ENCODE results near the gene SMIM35. TPM values are rescaled to one million over a fixed set of nuclear protein-coding genes. Genes with fewer than 3 reads are reported as not detected.

Gene SMIM35
- total and polyA plus RNA-seq, 2 of the 13 experiments (the other 11 are each of a cell fraction or from before 2014, with no cell fraction given): not detected

DNA sequence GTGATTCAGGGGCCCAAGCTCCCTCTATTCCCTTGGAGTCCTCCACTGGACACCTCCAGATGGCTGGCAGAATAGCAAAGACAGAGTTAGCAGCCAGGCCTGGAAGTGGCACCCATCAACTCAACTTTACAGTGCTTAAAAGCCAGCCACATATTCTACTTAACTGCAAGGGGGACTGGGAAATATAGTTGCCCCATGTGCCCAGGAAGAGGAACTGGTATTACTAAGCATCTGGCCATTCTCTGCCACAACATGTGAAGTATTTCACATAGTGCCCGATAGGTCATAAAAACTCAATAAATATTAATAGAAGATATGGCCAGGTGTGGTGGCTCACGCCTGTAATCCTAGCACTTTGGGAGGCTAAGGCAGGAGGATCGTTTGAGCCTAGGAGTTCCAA, 106.0 kb downstream of the SMIM35 start (continued):
- TF ChIP-seq, protein P1, sequence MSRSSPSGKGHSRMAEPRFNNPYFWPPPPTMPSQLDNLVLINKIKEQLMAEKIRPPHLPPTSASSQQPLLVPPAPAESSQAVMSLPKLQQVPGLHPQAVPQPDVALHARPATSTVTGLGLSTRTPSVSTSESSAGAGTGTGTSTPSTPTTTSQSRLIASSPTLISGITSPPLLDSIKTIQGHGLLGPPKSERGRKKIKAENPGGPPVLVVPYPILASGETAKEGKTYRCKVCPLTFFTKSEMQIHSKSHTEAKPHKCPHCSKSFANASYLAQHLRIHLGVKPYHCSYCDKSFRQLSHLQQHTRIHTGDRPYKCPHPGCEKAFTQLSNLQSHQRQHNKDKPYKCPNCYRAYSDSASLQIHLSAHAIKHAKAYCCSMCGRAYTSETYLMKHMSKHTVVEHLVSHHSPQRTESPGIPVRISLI (CRISPR knock-in tag; IDR thresholded peaks at IDR 0.05; ENCODE audit: borderline replicate concordance): no peak
- TF ChIP-seq ZBTB7B (CRISPR knock-in tag; IDR thresholded peaks at IDR 0.05) (no peak), ZFP37 (CRISPR knock-in tag; IDR thresholded peaks at IDR 0.05; ENCODE audit: borderline replicate concordance) (no peak), ZNF501 (CRISPR knock-in tag; IDR thresholded peaks at IDR 0.05) (no peak), ZNF10 (CRISPR knock-in tag; IDR thresholded peaks at IDR 0.05; ENCODE audit: borderline replicate concordance, low read depth) (no peak)
- TF ChIP-seq, protein P2, sequence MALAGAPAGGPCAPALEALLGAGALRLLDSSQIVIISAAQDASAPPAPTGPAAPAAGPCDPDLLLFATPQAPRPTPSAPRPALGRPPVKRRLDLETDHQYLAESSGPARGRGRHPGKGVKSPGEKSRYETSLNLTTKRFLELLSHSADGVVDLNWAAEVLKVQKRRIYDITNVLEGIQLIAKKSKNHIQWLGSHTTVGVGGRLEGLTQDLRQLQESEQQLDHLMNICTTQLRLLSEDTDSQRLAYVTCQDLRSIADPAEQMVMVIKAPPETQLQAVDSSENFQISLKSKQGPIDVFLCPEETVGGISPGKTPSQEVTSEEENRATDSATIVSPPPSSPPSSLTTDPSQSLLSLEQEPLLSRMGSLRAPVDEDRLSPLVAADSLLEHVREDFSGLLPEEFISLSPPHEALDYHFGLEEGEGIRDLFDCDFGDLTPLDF (CRISPR knock-in tag; IDR thresholded peaks at IDR 0.05): no peak

- in situ Hi-C loops (cut with HindIII; ENCODE audit: extremely low pct_ligation_motif_present, low pct_unique_long_range_greater_than_20kb) (no loop called here), intact Hi-C loops (cut with micrococcal nuclease; ENCODE audit: unreplicated experiment) (no loop called here)
- no peak overlapping the region for H2AFZ ChIP-seq (ENCODE audit: low read length)
- H3K27me3 ChIP-seq (ENCODE audit: control insufficient read depth in 1 of 2, insufficient read depth in 2 of 2, low read length in 2 of 2): peaks cover 3 to 50% of the 10 kb centered on the region in 2 experiments
- H3K4me1 ChIP-seq (ENCODE audit: insufficient read depth, low read length): no peaks in the 10 kb centered on the region
- no peaks in the 10 kb centered on the region for H4K20me1 ChIP-seq (ENCODE audit: insufficient read depth, low read length)
- no peak overlapping the region for H3K27ac ChIP-seq (ENCODE audit: extremely low read length, insufficient read depth, low read length)
- WGBS (ENCODE audit: low lambda C conversion rate): 0% methylated on average over 2 of the region's 2 CpGs
- no peaks in the 10 kb centered on the region for H3K9me3 ChIP-seq (ENCODE audit: low read length)
- DNase-seq (ENCODE audit: low spot score): no peak
- POLR2A ChIA-PET: no interaction called here
- H3K36me3 ChIP-seq (replicated peaks in 1 of 2; ENCODE audit: control insufficient read depth in 1 of 2, insufficient read depth in 2 of 2, low read length in 2 of 2): no peaks in the 10 kb centered on the region
- CTCF ChIA-PET (ENCODE audit: low intra/inter-chr PET ratio, low total read pairs): no interaction called here
- no peak overlapping the region for H3K4me3 ChIP-seq (replicated peaks in 1 of 3; ENCODE audit: insufficient read depth in 1 of 3, low read depth in 2 of 3, low read length in 3 of 3)
- no peaks in the 10 kb centered on the region for H3K79me2 ChIP-seq (ENCODE audit: insufficient read depth, low read length)
- ATAC-seq: no peak
- H3K9ac ChIP-seq (ENCODE audit: insufficient read depth, low read depth, low read length): no peak overlapping the region
- BruUV-seq (replicated peaks): no TSS peak
- H3K4me2 ChIP-seq (ENCODE audit: low read depth, low read length): no peak overlapping the region
- no peak for FAIRE-seq
- TF ChIP-seq CBX5 (CRISPR knock-in tag; IDR thresholded peaks at IDR 0.05; ENCODE audit: borderline replicate concordance): no peak
- TF ChIP-seq ZNF639 (CRISPR knock-in tag; conservative IDR thresholded peaks at IDR 0.05): no peak
- TF ChIP-seq ZNF749 (CRISPR knock-in tag; IDR thresholded peaks at IDR 0.05; ENCODE audit: borderline replicate concordance): no peak
- no peak for TF ChIP-seq HHEX (CRISPR knock-in tag; IDR thresholded peaks at IDR 0.05)
- TF ChIP-seq IKZF4 (CRISPR knock-in tag; IDR thresholded peaks at IDR 0.05; ENCODE audit: borderline replicate concordance, low read depth, not compliant biosample characterization): no peak
- no peak for TF ChIP-seq XRCC5 (optimal IDR thresholded peaks at IDR 0.05; ENCODE audit: low read length)
- no peak for TF ChIP-seq ZNF207 (IDR thresholded peaks at IDR 0.05; ENCODE audit: borderline replicate concordance)
- TF ChIP-seq ZSCAN20 (CRISPR knock-in tag; IDR thresholded peaks at IDR 0.05; ENCODE audit: borderline replicate concordance): no peak
- no peak for TF ChIP-seq ZEB1 (IDR thresholded peaks at IDR 0.05; ENCODE audit: insufficient replicate concordance, low read depth)
- no peak for TF ChIP-seq MIXL1 (CRISPR knock-in tag; IDR thresholded peaks at IDR 0.05)
- TF ChIP-seq ZBTB3 (CRISPR knock-in tag; IDR thresholded peaks at IDR 0.05; ENCODE audit: borderline replicate concordance, low read depth): no peak
- no peak for TF ChIP-seq SAFB2 (CRISPR knock-in tag; IDR thresholded peaks at IDR 0.05; ENCODE audit: borderline replicate concordance, low read depth)
- no peak for TF ChIP-seq RFXANK (CRISPR knock-in tag; IDR thresholded peaks at IDR 0.05)
- no peak for TF ChIP-seq CC2D1A (CRISPR knock-in tag; IDR thresholded peaks at IDR 0.05)
- no peak for TF ChIP-seq WIZ (CRISPR knock-in tag; IDR thresholded peaks at IDR 0.05)
Observed at GRCh38 chr11:117980280-117980679, 106.5 kb downstream of the SMIM35 start.
